Inferior parietal cortex (tissue), 1 donor: ENCODE measurements around the gene DOC2B.

Source experiments
- DNase-seq: peaks from one replicate; pipeline ENCODE4 v3.0.0-alpha.2; 2016; ENCODE audit errors: extremely low spot score

DOC2B gene

DNA sequence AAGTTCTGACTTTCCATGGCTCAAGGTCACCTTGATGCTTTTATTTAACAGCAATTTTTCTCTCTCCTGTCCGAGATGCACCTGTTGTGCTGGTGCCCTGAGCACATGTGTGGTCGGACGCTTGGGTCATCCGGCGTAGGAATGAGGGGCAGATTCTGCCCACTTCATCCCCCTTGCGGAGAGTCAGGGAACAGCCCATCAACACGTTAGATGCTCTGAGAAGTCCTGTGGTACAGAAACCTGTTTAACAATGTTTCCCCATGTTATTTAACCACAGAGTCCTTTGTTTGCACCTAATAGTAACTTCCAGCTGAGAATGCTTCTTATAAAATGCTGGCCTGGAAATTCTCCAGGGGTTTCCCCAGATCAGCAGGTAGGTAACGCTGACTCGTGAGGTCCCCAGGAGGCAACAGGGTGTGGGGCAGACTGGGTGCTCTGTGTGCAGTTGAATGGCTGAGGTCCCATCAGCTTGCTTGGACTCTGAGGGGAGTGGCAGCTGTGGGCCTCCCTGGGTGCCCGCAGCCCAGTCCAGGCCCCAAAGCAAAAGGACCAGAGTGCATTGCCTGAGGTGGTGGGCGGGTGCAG, 17.8 kb downstream of the DOC2B start:
- DNase-seq, result no peak

DNA sequence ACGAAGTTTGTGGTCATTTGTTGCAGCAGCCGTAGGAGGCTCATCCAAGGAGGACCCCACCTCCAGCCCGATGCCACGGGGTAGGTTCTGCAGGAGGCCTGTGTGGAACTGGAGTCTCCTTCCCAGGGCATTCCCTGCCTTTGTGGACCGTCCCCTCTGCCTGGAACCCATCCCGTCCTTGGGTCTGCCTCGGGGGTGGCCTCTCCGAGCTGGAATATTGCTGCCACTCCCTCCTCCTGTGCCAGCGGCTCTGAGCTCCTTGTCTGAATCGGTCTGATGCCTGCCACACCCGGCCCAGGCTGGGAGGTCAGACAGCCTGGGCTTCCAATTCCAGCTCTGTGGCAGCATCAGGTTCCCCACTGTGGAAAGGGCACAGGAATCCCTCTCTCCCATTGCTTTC, 18.8 kb downstream of the DOC2B start:
- DNase-seq, result no peak

DNA sequence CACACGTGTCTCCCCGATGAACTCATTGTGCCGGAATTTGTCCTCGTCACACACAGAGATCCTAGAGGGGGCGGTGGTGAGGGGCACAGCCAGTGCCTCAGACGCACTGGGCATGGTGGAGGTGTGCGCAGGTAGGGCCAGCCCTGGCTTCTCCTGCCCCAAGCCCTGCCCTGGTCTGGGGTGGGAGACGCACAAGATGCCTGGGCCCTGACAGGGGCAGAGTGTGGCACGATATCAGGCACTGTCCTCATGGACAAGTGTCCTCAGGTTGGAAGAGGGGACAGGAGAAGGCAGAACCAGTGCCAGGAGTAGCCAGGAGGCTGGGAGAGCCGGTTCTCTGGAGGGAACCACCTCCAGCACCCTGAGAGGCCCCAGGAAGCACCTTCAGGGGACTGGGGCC, 20.0 kb downstream of the DOC2B start:
- DNase-seq, result no peak

DNA sequence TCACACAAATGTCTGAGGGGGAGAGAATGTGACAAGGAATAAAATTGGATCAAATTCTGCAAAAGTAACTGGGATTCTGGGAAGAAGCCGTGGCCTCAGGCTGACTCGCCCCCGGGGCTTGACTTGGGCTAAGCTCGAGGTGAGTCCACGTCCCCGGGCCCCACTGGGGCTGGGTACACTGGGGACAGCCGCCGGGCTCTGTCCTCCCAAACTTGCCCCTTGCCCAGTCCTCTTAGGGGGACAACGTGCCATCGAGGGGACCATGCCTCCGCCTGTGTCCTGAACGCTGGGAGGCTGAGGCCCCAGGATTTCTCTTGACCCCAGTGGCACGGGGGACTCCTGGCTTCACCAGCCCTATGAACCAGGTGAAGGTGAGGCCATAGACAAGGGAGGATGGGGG, 21.1 kb downstream of the DOC2B start:
- no peak for DNase-seq

DNA sequence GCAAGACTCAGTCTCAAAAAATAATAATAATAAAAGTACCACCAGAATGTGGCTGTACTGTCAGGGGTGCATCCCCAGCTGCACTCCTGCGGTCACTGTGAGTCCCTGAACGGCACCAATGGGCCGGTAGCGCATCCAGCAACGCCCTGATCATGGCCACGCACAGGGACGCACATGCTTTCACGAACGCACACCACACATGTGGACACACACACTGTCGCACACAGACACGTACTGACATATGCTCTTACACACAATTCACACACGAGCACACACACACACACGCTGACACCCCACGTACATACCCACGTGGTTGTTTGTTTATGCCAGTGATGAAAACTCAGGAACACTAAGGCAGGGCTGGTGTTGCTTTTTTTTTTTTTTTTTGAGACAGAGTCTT, 21.8 kb downstream of the DOC2B start:
- no peak for DNase-seq

DNA sequence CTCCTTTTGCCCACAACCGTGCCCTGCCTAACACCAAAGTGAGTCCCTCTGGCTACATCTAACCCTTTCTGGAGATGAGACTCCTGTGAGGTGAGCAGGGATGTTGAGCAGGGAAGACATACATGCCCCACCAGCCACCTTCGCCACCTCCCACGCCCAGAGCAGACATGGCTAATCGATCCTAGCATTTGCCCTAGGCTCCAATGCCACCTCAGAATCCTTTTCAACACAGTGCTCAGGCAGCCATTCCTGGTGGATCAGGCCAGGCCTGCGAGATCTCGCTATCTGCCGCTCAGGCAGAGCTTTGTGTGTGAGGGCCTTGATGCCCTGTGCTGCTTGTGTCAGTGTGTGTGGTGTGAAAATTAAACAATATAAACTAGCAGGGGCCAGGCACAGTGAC, 23.1 kb downstream of the DOC2B start:
- DNase-seq, result no peak

DNA sequence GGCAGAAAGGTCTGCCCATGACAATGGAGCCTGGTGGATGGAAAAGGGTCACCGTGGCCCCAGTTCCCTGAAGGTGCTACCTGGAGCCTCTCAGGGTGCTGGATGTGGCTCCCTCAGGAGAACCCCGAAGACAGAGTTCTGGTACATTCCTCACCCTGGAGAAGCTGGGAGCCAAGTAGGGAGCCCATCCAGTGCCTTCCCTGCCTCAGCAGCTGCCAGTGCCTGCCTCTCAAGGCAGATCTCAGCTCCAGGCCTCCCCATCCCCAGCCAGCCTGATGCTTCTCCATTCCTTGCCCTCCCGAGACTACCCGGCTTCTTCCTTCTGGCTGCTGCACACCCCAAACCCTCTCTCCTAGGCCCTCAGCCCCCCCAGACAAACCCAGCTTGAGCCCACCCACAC, 23.5 kb downstream of the DOC2B start:
- no peak for DNase-seq

DNA sequence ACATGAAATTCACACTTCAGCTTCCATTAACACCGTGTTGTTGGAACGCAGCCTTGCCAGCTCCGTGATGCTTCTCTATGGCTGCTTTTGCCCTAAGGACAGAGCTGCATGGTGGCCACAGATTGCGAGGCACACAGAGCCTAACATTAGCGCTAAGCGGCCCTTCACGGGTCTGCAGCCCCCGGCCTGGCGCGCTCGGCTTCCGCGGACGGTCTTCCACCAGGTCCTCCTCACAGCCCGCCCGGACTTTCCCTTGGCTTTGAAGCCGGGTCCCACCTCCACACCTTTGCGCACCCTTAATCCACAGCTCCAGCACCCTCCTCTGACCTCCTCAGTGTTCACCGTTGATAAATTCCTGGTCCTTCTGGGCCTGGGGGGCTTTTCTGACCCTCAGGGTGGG, 24.5 kb downstream of the DOC2B start:
- DNase-seq, result no peak

DNA sequence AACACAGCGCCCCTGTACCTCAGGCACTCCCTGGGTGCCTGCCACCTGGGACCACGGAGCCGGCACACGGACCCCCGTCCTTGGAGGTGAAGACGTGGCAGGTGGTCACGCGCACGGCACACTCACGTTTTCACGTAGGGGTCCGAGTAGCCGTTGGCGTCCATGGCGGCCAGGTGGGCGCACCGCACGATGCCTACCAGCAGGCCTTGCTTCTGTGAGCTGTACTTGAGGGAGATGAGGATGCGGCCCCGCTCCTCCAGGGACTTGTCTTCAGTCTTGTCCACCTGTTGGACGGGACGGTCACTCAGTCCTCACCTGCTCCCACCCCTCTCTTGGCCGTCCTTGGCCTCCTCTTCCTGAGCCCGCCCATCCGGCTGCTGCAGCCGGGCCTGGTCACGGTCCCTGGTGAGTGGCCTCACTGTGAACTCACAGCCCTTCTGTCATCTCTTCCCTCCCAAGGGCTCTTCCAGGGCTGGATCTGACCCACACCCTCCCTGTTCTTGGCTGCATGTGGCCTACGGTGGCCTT, 25.3 kb downstream of the DOC2B start:
- no peak for DNase-seq

DNA sequence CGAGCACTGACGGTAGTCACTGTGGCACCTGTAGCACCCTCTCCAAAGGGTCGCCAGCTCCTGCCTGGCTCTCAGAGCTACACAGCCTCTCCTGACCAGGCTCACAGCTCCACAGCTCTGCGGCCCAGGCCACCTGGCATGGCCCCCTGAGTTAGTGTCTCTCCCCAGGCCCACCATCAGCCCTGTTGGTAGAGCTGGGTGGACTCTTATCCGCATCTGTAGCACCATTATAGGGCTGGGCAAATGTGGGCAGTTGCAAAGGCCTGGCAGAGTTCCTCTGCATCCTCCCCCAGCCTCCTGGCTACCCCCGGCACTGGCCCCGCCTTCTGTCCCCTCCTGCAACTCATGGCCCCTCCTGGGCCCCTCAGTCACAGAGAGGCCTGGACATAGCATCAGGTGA, 25.9 kb downstream of the DOC2B start:
- DNase-seq, result no peak

DNA sequence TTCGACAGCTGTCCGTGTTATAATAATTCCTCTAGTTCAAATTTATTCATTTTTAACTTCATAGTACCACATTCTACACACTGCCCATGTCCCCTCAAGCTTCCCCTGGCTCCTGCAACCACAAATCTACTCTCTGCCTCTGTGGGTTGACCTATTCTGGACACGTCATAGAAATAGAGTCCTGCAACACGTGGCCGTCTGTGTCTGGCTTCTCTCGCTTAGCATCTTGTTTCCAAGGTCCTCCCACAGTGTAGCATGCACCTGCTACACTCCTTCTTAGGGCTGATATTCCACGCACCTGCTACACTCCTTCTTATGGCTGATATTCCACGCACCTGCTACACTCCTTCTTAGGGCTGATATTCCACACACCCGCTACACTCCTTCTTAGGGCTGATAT, 27.6 kb downstream of the DOC2B start:
- no peak for DNase-seq

DNA sequence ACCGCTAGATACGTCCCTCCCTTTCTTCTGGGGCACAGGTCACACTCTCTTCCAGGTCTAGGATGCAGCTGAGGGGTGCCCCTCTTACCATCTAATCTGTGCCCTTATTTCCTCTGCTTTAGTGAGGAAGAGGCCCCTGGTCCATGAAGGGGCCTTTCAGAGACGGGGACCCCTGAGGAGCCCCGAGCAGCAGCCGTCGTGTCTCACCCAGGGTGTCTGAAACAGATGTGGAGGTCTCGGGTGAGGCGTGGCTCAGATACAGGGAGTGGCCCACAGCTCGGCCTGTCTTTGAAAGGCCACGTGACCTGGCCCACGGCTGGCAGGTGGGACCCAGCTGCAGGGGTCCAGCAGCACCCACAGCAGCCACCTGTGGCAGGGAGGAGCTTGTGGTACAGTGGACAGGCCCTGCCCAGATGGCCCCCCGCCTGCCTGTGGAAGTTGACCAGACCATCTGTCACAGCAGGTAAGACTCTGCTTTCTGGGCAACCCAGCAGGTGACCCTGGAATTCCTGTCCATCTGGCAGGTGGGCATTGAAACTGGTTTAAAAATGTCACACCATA, 28.5 kb downstream of the DOC2B start:
- no peak for DNase-seq

DNA sequence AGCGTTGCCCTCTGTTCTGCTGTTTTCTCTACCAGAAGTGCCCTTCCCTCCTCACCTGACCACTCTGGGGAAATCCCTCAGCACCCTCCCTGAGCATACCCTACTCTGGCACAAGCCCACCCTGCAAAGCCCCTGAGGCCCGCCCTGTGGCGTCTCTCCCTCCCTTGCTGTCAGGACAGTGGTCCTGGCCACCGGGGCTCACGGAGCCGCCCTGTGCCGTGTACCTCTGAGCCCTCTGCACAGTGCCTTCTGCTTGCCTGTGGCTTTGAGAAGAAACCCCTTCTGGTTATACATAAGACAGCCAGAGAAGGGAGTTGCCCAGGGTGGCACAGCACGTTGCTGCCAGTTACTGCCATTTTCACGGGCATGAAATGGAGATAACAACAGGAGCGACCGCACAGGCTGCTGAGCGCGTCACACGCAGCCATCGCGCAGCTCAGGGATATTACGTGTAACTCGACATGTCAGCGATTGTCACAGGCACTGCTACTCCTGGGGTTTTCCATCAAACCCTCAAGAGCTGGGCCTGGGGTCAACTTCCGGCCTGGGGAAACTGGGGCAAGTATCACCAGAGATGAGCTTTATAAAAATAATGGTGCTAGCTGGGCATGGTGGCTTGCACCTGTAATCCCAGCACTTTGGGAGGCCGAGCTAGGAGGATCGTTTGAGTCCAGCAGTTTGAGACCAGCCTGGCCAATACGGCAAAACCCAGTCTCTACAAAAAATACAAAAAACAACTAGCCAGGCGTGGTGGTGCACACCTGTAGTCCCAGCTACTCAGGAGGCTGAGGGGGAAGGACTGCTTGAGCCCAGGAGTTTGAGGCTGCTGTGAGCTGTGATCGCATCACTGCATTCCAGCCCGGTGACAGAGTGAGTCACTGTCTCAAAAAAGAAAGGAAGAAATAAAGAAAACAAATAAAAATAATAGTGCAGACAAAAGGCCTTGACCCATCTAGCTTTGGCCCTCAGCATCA, 29.3 kb downstream of the DOC2B start:
- DNase-seq, result no peak

DNA sequence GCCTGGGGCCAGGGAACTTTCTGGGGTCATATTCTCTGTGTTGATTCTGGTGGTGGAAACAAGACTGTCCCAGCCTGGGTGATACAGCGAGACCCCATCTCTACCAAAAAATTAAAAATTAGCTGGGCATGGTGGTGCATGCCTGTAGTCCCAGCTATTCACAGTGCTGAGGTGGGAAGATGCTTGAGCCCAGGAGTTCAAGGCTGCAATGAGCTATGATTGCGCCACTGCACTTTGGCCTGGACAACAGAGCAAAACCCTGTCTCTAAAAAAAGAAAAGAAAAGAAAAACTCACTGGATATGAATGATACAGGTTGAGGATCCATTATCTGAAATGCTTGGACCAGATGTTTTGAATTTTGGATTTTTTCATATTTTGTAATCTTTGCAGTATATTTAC, 30.4 kb downstream of the DOC2B start:
- DNase-seq, result no peak

DNA sequence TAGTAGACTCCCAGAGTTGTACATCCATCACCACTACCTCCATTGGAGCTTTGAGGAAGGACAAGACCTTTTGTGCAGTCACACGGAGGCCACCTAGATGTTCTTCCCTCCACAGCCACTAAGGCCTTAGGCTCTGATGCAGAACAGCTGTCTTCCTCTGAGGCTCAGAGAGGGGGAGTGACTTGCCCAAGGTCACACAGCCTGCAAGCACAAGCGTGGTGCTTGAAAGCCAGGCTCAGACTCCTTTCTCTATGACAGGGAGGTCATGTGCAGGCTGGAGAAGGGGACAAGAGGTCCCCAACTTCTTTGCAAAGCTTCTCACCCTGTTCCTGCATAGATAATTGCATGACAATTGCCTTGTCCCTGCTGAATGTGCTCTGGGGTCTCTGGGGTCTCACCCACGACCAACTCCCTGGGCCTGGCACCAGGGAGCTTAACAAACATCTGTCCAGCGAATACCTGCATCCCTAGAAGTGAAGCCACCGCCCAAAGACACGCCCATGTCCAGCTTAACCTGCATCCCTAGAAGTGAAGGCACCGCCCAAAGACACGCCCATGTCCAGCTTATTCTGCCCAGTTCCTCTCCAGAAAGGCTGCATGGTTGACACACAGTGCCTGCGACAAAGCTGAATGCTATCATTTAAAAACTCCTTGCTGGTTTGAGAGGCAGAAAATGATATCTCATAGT, 31.4 kb downstream of the DOC2B start:
- no peak for DNase-seq

DNA sequence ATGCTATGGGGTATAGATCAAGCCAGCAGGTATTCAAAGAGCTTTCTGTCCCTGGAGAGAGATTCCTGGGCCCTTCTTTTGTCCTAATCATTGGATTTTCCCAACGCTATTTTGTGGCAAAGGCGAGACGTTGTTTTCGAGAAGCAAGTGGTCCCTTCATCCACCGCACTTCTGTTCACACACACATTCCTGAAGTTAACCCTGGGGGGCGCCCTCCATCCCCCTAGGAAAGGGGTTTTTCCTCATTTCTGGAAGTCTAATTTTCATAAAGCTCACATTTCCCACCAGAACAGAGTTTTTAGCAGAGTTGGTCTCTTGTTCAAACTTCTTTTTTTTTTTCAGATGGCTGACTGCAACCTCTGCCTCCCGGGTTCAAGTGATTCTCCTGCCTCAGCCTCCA, 32.2 kb downstream of the DOC2B start:
- DNase-seq, result no peak

DNA sequence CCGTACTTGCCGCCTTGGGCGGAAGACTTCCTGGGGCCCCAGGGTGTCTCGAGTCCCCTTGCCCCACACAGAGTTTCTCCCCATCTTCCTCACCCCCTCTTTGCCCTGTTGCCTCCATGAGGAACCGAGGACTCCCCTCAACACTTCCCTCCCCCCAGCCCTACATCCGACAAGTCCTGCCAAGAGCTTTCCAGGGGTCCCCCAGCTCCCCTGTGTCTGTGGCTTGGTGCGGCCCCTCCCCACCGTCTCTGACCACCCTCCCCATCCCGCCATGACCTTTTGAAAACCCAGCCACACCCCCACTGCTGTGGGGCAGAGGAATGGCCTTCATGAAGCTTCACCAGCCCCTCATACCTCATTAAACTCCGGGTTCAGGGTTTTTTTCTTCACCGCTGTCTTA, 32.7 kb downstream of the DOC2B start:
- no peak for DNase-seq

DNA sequence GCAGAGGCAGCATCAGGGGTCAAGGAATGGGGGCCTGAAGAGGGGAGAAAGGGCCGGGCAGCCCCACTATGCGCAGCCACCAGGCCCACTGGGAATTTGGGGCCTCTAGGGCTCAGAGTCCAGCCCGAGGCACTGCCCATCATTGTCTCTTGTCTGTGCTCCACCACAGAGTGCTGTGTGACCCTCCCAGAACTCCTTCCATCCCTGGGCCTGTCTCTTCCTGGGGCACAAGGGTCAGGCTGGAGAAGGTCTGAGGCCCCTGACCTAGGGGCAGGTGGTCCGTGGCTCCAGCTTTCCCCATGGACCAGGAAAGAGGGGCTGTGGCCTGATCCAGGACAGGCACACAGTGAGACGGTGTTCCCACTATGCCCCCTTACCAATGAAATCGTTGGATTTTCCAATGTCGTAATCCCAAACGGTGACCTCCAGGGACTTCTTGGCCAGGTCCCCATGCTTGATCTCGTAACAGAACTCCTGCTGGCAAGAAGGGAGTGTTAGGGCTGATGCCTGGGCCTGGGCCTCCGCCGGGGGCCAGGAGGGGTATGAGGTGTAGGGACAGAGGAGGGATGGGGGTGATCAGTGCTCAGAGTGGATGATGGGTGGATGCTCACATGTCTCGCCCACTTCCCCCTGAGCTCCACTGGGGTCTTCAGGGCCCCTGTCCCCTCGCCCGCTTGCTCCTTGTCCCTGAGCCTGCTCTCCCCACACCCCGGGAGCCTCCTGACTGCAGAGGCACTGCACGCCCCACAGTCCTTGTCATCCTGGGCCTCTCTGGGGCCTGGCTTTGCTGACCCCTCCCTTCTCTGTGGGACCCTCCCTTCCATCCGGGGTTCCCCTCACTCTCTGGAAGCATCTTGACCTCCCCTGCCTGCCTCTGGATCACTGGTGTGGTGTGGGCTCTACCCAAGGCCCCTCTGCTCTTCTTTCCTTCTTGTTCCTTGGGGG, 33.4 kb downstream of the DOC2B start:
- no peak for DNase-seq

DNA sequence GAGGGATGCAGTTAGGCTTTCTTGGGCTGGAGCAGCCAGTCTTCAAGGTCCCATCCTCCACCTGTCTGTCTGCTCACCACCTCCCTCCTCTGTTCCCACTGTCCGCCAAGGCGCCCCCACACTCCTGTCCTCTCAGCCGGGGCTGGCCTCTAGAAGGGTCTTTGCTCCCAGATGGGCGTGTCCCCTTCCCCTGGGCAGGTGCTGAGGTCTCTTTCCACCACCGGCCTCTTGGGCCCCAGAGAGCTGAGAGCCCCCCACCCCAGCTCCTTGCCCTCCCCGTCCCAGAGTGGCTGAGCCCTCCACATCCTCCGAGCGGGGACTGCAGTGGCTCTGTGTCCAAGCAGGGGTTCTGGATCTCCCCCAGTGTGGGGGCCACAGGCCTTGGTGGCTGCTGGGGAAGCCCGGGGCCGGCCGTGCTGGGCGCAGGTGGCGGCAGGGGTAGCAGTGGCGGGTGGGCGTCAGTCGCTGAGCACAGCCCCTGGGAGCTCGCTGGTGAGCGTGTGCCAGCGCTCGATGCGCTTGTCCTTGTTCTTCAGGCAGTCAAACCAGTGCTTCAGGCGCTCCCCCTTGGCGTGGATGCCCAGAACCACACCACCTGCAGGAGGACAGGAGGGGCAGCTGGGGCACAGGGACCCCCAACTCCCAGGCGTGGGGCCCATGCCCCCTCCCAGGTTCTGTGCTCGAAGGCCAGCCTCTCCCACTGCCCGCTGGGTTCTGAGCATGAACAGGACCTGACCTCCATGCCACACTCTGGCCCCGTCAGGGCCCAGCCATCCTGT, 34.3 kb downstream of the DOC2B start:
- no peak for DNase-seq

DNA sequence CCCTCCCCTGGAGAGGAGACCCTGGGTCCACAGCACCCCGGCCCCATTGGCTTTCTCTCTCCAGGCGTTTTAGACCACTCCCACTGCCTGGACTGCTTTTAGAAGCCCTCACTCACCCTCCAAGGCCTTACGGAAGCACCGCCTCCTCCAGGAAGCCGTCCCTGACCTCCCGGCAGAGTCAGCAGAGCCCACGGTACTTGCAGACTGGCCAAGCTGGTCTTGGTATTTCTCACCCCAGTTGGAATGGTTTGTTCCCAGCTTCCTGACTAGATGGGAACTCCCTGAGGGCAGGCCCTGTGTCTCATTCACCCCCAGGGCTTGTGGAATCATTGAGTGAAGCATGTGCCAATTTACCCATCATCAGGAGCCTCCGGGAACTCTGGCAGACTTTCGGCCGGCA, 34.9 kb downstream of the DOC2B start:
- DNase-seq, result no peak
